PC-9 (cell line): ENCODE measurements around the gene GADD45A. TPM values are rescaled to one million over a fixed set of nuclear protein-coding genes. Genes with fewer than 3 reads are reported as not detected.
A peak's percentile ranks its signal among the peaks of the same experiment; 100 is the strongest.

Source experiments
- BruUV-seq: library from RNA; stranded (reverse); fragments of 400-500 nt; replicated peaks from 2 replicates; lab custom pipeline; 2021; lab: Mats Ljungman, UMichigan
- CTCF ChIA-PET: fragments of 300-600 bp; sonication (Branson Sonifier 250); formaldehyde crosslinking; loops from one replicate; lab custom pipeline; 2022; ENCODE audit warnings: antibody characterized with exemption; lab: Charles Lee
- POLR2A ChIA-PET: fragments of 300-600 bp; sonication (Branson Sonifier 250); formaldehyde crosslinking; loops from one replicate; lab custom pipeline; 2022; ENCODE audit warnings: antibody characterized with exemption; ENCODE audit not compliant: unreplicated experiment; lab: Charles Lee
- DNase-seq, 2 experiments: peaks; one replicate each; pipeline versions ENCODE4 v3.0.0 to v3.0.0-alpha.2; 2015 to 2022; ENCODE audit warnings: mixed read lengths in 1 of 2
- H2AFZ ChIP-seq: fragments of 200-600 bp; sonication (generic); 2 replicates; pipeline ENCODE4 v1.8.1; 2017; ENCODE audit warnings: antibody characterized with exemption
- H3F3A ChIP-seq: fragments of 200-600 bp; sonication (generic); 2 replicates; pipeline ENCODE4 v1.8.1; 2017; ENCODE audit warnings: antibody characterized with exemption, mild to moderate bottlenecking, low read depth; ENCODE audit not compliant: insufficient read depth
- H3K27ac ChIP-seq: fragments of 200-600 bp; sonication (generic); 2 replicates; pipeline ENCODE4 v1.6.1; 2016; ENCODE audit warnings: mixed run types
- H3K27me3 ChIP-seq: fragments of 200-600 bp; sonication (generic); 2 replicates; pipeline ENCODE4 v1.6.1; 2016; ENCODE audit warnings: low read depth, mixed run types; ENCODE audit not compliant: insufficient read depth
- H3K36me3 ChIP-seq: fragments of 200-600 bp; sonication (generic); 2 replicates; pipeline ENCODE4 v1.6.1; 2016; ENCODE audit warnings: low read depth, mixed run types
- H3K4me1 ChIP-seq: fragments of 200-600 bp; sonication (generic); replicated peaks from 2 replicates; pipeline ENCODE4 v1.6.1; 2016; ENCODE audit warnings: mixed run types; ENCODE audit not compliant: insufficient read depth
- H3K4me2 ChIP-seq: fragments of 200-600 bp; sonication (generic); 2 replicates; pipeline ENCODE4 v1.6.1; 2017; ENCODE audit warnings: mixed run types
- H3K4me3 ChIP-seq: fragments of 200-600 bp; sonication (generic); 2 replicates; pipeline ENCODE4 v1.6.1; 2016; ENCODE audit warnings: mixed run types
- H3K79me2 ChIP-seq: fragments of 200-600 bp; sonication (generic); 2 replicates; pipeline ENCODE4 v1.6.1; 2017; ENCODE audit warnings: low read depth, mixed run types
- H3K9me2 ChIP-seq: fragments of 200-600 bp; sonication (generic); 2 replicates; pipeline ENCODE4 v1.8.1; 2017; ENCODE audit warnings: mild to moderate bottlenecking; ENCODE audit not compliant: insufficient read depth
- H3K9me3 ChIP-seq: fragments of 200-600 bp; sonication (generic); 2 replicates; pipeline ENCODE4 v1.8.1; 2016; ENCODE audit warnings: low read depth; ENCODE audit not compliant: insufficient read depth
- H4K20me1 ChIP-seq: fragments of 200-600 bp; sonication (generic); 2 replicates; pipeline ENCODE4 v1.8.1; 2017; ENCODE audit not compliant: insufficient read depth
- EZH2 ChIP-seq: fragments of 200-600 bp; sonication (generic); IDR thresholded peaks from 2 replicates; pipeline ENCODE4 v1.8.0; 2017; ENCODE audit warnings: antibody characterized with exemption, low read depth
- intact Hi-C: fragments of 100-400 bp; cut with micrococcal nuclease; formaldehyde crosslinking; loops from one replicate; pipeline ENCODE4 v1.10.0; 2022; ENCODE audit not compliant: unreplicated experiment
- total RNA-seq: library from RNA; stranded (reverse); gene quantifications from 2 replicates; pipeline ENCODE4 v1.2.3, GENCODE V29; 2021
- TF ChIP-seq, protein P1 (sequence below): fragments of 200-600 bp; sonication (generic); conservative IDR thresholded peaks from 2 replicates; pipeline ENCODE4 v1.6.1; 2017; ENCODE audit warnings: mixed run types, antibody characterized with exemption, mild to moderate bottlenecking, moderate library complexity

GADD45A gene
- total RNA-seq, 1 experiment from 2014 or later = 63.6 TPM

DNA sequence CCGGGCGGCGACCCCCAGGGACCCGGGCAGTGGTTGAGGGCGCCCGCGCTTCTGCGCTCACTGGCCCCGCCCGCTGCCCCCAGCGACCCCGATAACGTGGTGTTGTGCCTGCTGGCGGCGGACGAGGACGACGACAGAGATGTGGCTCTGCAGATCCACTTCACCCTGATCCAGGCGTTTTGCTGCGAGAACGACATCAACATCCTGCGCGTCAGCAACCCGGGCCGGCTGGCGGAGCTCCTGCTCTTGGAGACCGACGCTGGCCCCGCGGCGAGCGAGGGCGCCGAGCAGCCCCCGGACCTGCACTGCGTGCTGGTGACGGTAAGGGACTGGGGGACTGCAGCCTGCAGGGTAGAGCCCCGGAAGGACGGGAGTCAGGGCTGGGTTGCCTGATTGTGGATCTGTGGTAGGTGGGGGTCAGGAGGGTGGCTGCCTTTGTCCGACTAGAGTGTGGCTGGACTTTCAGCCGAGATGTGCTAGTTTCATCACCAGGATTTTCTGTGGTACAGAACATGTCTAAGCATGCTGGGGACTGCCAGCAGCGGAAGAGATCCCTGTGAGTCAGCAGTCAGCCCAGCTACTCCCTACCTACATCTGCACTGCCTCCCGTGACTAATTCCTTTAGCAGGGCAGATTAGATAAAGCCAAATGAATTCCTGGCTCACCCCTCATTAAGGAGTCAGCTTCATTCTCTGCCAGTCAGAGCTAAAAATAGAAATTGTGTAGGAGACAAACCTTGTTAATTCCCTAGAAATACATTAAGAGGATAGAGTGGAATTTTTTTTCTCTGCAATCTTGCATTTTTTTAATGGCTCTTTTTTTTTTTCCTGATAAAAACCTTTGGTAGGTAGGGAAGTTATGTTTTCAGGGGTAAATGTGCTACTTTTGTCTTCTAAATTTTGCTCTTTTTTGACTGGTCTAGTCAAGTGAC is 1.5 kb downstream of the GADD45A start:
- no peak for TF ChIP-seq EZH2
- H3F3A ChIP-seq = peaks cover 84% of the 10 kb centered on the region
- H3K4me2 ChIP-seq = peak overlapping the region; percentile 86
- ChIA-PET CTCF (interaction anchor here (0.9 to 1.0 kb wide), 2 partner anchors 15 to 151 kb away, joined by 3 read pairs; no protein-coding TSS in a partner anchor), POLR2A (interaction anchor here (0.5 to 1.1 kb wide), 9 partner anchors 45 to 751 kb away, joined by 3 to 18 read pairs (median 5); no protein-coding TSS in a partner anchor)
- peaks cover 22% of the 10 kb centered on the region for H3K36me3 ChIP-seq
- peaks cover 56% of the 10 kb centered on the region for H3K4me1 ChIP-seq
- peak; percentile 84 to 98 for DNase-seq
- no peaks in the 10 kb centered on the region for H4K20me1 ChIP-seq
- H3K27ac ChIP-seq = peak overlapping the region; percentile 99
- intact Hi-C loops = loop anchor here (1.0 to 10.0 kb wide), 9 partner anchors 14 to 752 kb away; partner anchors contain the start of genes GNG12 and SERBP1
- H2AFZ ChIP-seq = no peak overlapping the region
- H3K27me3 ChIP-seq = no peaks in the 10 kb centered on the region
- no peaks in the 10 kb centered on the region for H3K9me2 ChIP-seq
- H3K79me2 ChIP-seq = peaks cover 33% of the 10 kb centered on the region
- BruUV-seq = TSS peak; percentile 72
- H3K4me3 ChIP-seq = peak overlapping the region; percentile 90
- H3K9me3 ChIP-seq = no peaks in the 10 kb centered on the region

DNA sequence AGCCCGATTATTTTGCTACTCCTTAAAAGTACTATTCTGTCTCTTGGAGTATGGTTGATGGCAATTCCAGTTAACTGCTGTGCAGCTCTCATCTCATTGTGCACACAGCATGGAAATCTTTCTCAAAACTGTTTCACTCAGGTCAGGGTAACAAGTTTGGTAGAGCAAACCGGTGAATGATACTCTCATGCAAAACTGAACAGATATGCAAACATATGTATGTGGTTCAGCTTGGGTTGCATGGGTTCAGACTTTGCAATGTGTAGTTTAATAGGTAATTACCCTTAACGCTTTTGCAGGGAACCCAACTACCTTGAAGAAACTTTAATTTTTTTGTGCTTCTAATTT is 2.2 kb downstream of the GADD45A start:
- H3K4me1 ChIP-seq = peaks cover 50% of the 10 kb centered on the region
- BruUV-seq = no TSS peak
- POLR2A ChIA-PET = interaction anchor here (0.6 to 1.1 kb wide), 4 partner anchors 44 to 456 kb away, joined by 4 to 17 read pairs (median 10); no protein-coding TSS in a partner anchor

DNA sequence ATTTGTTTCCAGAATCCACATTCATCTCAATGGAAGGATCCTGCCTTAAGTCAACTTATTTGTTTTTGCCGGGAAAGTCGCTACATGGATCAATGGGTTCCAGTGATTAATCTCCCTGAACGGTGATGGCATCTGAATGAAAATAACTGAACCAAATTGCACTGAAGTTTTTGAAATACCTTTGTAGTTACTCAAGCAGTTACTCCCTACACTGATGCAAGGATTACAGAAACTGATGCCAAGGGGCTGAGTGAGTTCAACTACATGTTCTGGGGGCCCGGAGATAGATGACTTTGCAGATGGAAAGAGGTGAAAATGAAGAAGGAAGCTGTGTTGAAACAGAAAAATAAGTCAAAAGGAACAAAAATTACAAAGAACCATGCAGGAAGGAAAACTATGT is 2.6 kb downstream of the GADD45A start:
- BruUV-seq = no TSS peak
- Histone ChIP-seq H3K79me2 (peaks cover 33% of the 10 kb centered on the region), H3K4me1 (peaks cover 45% of the 10 kb centered on the region), H3K4me2 (peak overlapping the region; percentile 86), H3K9me2 (no peaks in the 10 kb centered on the region), H3K9me3 (no peaks in the 10 kb centered on the region), H2AFZ (no peak overlapping the region), H4K20me1 (no peaks in the 10 kb centered on the region), H3K27ac (peak overlapping the region; percentile 99), H3K27me3 (no peaks in the 10 kb centered on the region), H3K4me3 (peak overlapping the region; percentile 90), H3F3A (peaks cover 75% of the 10 kb centered on the region), H3K36me3 (peaks cover 22% of the 10 kb centered on the region)
- no peak for TF ChIP-seq EZH2
- TF ChIP-seq, protein P1, sequence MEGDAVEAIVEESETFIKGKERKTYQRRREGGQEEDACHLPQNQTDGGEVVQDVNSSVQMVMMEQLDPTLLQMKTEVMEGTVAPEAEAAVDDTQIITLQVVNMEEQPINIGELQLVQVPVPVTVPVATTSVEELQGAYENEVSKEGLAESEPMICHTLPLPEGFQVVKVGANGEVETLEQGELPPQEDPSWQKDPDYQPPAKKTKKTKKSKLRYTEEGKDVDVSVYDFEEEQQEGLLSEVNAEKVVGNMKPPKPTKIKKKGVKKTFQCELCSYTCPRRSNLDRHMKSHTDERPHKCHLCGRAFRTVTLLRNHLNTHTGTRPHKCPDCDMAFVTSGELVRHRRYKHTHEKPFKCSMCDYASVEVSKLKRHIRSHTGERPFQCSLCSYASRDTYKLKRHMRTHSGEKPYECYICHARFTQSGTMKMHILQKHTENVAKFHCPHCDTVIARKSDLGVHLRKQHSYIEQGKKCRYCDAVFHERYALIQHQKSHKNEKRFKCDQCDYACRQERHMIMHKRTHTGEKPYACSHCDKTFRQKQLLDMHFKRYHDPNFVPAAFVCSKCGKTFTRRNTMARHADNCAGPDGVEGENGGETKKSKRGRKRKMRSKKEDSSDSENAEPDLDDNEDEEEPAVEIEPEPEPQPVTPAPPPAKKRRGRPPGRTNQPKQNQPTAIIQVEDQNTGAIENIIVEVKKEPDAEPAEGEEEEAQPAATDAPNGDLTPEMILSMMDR = no peak
- POLR2A ChIA-PET = no interaction called here
- DNase-seq = peak in 1 of 2 experiments; percentile 83
- CTCF ChIA-PET = no interaction called here
- intact Hi-C loops = loop anchor here (5.0 to 10.0 kb wide), 2 partner anchors 255 to 753 kb away; partner anchors contain the start of gene SERBP1

More for the DNA sequence above, 2.2 kb downstream of the GADD45A start:
- no peaks in the 10 kb centered on the region for H3K9me2 ChIP-seq
- CTCF ChIA-PET = interaction anchor here (1.0 kb wide), 1 partner anchor 152 kb away, joined by 3 read pairs; no protein-coding TSS in a partner anchor
- intact Hi-C loops = loop anchor here (5.0 to 10.0 kb wide), 2 partner anchors 255 to 752 kb away; partner anchors contain the start of gene SERBP1
- no peak overlapping the region for H2AFZ ChIP-seq
- H3K36me3 ChIP-seq = peaks cover 22% of the 10 kb centered on the region
- H3K4me2 ChIP-seq = peak overlapping the region; percentile 86
- H3F3A ChIP-seq = peaks cover 78% of the 10 kb centered on the region
- peak overlapping the region; percentile 99 for H3K27ac ChIP-seq
- no peaks in the 10 kb centered on the region for H4K20me1 ChIP-seq
- no peaks in the 10 kb centered on the region for H3K9me3 ChIP-seq
- H3K27me3 ChIP-seq = no peaks in the 10 kb centered on the region
- peak overlapping the region; percentile 90 for H3K4me3 ChIP-seq
- no peak for TF ChIP-seq EZH2
- TF ChIP-seq, protein P1 = no peak
- DNase-seq = no peak
- H3K79me2 ChIP-seq = peaks cover 33% of the 10 kb centered on the region
